ENCODE results near the gene LAMA3.

LAMA3 gene

GRCh38 chr18:23981369-23981980, 292.2 kb downstream of the LAMA3 start:
- no peak overlapping the region for H3K27ac ChIP-seq
- DNase-seq (ENCODE audit: low read depth, low spot score): no peak

GRCh38 chr18:23982155-23983079, 293.2 kb downstream of the LAMA3 start:
- no peak for DNase-seq (ENCODE audit: low read depth, low spot score)
- H3K27ac ChIP-seq: no peak overlapping the region

- DNase-seq (ENCODE audit: low read depth, low spot score): no peak
- H3K27ac ChIP-seq: no peak overlapping the region
Observed at GRCh38 chr18:23983112-23983511, 293.9 kb downstream of the LAMA3 start.

GRCh38 chr18:23986600-23987359, 297.5 kb downstream of the LAMA3 start:
- DNase-seq (ENCODE audit: low read depth, low spot score): no peak
- no peak overlapping the region for H3K27ac ChIP-seq

GRCh38 chr18:23990474-23991410, 301.5 kb downstream of the LAMA3 start:
- no peak for DNase-seq (ENCODE audit: low read depth, low spot score)
- no peak overlapping the region for H3K27ac ChIP-seq

GRCh38 chr18:23992089-23992940, 303.1 kb downstream of the LAMA3 start:
- H3K27ac ChIP-seq: peak overlapping the region; percentile 2
- DNase-seq (ENCODE audit: low read depth, low spot score): peak; percentile 67

- DNase-seq (ENCODE audit: low read depth, low spot score): no peak
- H3K27ac ChIP-seq: peak overlapping the region; percentile 2
Observed at GRCh38 chr18:23992941-23993280, 303.7 kb downstream of the LAMA3 start.

- peak; percentile 90 for DNase-seq (ENCODE audit: low read depth, low spot score)
Observed at GRCh38 chr18:23994361-23994902, 305.2 kb downstream of the LAMA3 start.

GRCh38 chr18:23995180-23995579, 305.9 kb downstream of the LAMA3 start:
- DNase-seq (ENCODE audit: low read depth, low spot score): no peak
- H3K27ac ChIP-seq: peak overlapping the region; percentile 40

More at GRCh38 chr18:23994361-23994902, 305.2 kb downstream of the LAMA3 start:
- H3K27ac ChIP-seq: peak overlapping the region; percentile 40

GRCh38 chr18:23998018-23998417, 308.8 kb downstream of the LAMA3 start:
- no peak overlapping the region for H3K27ac ChIP-seq
- DNase-seq (ENCODE audit: low read depth, low spot score): no peak

- DNase-seq (ENCODE audit: low read depth, low spot score): peak; percentile 93
- H3K27ac ChIP-seq: peak overlapping the region; percentile 66
Observed at GRCh38 chr18:23998820-23999219, 309.6 kb downstream of the LAMA3 start.

GRCh38 chr18:24000613-24001490, 311.6 kb downstream of the LAMA3 start:
- no peak overlapping the region for H3K27ac ChIP-seq

GRCh38 chr18:24002479-24002878, 313.2 kb downstream of the LAMA3 start:
- DNase-seq (ENCODE audit: low read depth, low spot score): no peak
- H3K27ac ChIP-seq: no peak overlapping the region

More at GRCh38 chr18:24000613-24001490, 311.6 kb downstream of the LAMA3 start:
- DNase-seq (ENCODE audit: low read depth, low spot score): no peak

- no peak for DNase-seq (ENCODE audit: low read depth, low spot score)
- H3K27ac ChIP-seq: no peak overlapping the region
Observed at GRCh38 chr18:24003288-24003687, 314.0 kb downstream of the LAMA3 start.

GRCh38 chr18:24003903-24004640, 314.8 kb downstream of the LAMA3 start:
- H3K27ac ChIP-seq: no peak overlapping the region
- DNase-seq (ENCODE audit: low read depth, low spot score): no peak
